Kidney epithelial cell (primary cell): ENCODE data around the gene TP53BP2. TPM values are rescaled to one million over a fixed set of nuclear protein-coding genes. Genes with fewer than 3 reads are reported as not detected.

Source experiments
- DNase-seq: peaks from one replicate; pipeline ENCODE4 v3.0.0-alpha.2; 2010; ENCODE audit warnings: low read depth
- H3K27me3 ChIP-seq: 2 replicates; pipeline ENCODE4 v1.6.0; 2011; ENCODE audit warnings: low read length; ENCODE audit not compliant: control insufficient read depth, insufficient read depth
- H3K36me3 ChIP-seq: 2 replicates; pipeline ENCODE4 v1.5.1; 2011; ENCODE audit warnings: low read length; ENCODE audit not compliant: control insufficient read depth, insufficient read depth
- H3K4me3 ChIP-seq: 2 replicates; pipeline ENCODE4 v1.5.1; 2011; ENCODE audit warnings: low read depth, mild to moderate bottlenecking, control low read depth, low read length
- total RNA-seq: library from RNA; depleted of rRNA; stranded (reverse); fragments of >200 nt; gene quantifications from 2 replicates; pipeline ENCODE4 v1.2.3, GENCODE V29; 2015
- TF ChIP-seq, protein P1 (sequence below): IDR thresholded peaks from 2 replicates; pipeline ENCODE4 v1.5.1; 2011; ENCODE audit warnings: mild to moderate bottlenecking, moderate library complexity, low read length, control low read depth, inconsistent platforms; ENCODE audit not compliant: insufficient read depth, poor library complexity, severe bottlenecking

Gene TP53BP2
- total RNA-seq, 1 donor from 2014 or later = 97.1 TPM

GRCh38 chr1:223828162-223828848 is 17.4 kb downstream of the TP53BP2 start:
- TF ChIP-seq, protein P1, sequence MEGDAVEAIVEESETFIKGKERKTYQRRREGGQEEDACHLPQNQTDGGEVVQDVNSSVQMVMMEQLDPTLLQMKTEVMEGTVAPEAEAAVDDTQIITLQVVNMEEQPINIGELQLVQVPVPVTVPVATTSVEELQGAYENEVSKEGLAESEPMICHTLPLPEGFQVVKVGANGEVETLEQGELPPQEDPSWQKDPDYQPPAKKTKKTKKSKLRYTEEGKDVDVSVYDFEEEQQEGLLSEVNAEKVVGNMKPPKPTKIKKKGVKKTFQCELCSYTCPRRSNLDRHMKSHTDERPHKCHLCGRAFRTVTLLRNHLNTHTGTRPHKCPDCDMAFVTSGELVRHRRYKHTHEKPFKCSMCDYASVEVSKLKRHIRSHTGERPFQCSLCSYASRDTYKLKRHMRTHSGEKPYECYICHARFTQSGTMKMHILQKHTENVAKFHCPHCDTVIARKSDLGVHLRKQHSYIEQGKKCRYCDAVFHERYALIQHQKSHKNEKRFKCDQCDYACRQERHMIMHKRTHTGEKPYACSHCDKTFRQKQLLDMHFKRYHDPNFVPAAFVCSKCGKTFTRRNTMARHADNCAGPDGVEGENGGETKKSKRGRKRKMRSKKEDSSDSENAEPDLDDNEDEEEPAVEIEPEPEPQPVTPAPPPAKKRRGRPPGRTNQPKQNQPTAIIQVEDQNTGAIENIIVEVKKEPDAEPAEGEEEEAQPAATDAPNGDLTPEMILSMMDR = no peak

DNA sequence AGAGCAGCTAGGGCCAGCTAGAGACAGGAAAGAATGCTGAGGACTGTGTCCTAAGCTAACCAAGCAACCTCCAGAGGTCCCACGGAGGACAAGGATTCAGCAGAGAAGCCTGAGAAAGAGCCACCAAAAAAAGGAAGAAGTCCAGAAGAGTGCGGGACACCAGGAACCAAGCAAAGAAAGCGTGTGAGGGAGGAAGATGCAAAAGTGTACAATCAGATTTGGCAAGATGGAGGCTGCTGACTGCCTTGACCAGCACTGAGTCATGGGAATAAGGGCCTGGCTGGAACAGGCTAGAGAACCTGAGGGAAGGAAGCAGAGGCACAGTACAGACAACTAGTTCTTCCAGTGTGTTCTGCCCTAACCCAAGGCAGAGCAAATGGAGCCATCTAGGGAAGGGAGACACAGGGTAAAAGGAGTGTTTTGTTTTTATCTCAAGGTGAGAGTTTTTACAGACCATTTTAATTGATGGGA is 18.5 kb downstream of the TP53BP2 start:
- no peaks in the 10 kb centered on the region for H3K36me3 ChIP-seq
- TF ChIP-seq, protein P1 = no peak
- DNase-seq = no peak
- no peak overlapping the region for H3K4me3 ChIP-seq
- H3K27me3 ChIP-seq = no peaks in the 10 kb centered on the region

More at GRCh38 chr1:223828162-223828848, 17.4 kb downstream of the TP53BP2 start:
- H3K27me3 ChIP-seq = no peaks in the 10 kb centered on the region
- no peaks in the 10 kb centered on the region for H3K36me3 ChIP-seq
- H3K4me3 ChIP-seq = no peak overlapping the region
- DNase-seq = no peak

DNA sequence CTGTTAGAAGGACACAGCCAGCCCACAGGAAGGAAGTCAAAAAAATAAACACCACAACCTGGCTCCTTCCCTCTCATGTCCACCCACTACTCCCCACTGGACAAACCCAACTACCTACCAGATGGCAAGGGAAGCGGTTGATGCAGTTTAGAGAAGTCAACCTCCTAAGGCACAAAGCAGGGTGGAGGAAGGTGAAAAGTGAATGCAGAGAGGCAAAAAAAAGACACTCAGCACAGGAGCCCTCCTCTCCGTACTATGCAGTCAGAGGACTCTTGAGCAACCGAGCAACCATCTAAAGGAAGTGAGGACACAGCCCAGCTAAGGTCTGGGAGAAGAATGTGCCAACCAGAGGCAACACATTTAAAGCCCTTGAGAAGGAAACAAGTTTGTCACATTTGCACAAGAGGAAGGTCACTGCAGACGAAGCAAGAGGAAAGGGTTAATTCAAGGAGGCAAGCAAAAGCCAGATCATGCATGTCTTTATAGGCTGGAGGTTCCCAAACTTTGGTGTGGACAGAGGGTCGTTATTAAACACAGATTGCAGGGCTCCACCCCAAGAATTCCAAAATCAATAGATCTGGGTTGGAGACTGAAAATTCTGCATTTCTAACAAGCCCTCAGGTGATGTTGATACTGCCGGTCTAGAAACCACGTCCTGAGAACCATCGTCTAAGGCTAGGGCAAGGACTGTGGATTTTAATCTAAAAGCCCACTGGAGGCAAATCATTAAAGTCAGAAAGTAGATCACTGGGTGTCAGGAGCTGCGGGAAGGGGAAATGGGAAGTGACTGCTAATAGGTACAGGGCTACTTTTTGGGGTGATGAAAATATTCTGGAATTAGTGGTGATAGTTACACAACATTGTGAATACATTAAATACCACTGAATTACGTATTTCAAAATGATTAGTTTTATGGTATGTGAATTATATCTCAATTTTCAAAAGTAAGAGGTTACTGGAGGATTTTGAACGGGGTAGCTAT is 19.7 kb downstream of the TP53BP2 start:
- Histone ChIP-seq H3K4me3 (no peak overlapping the region), H3K27me3 (no peaks in the 10 kb centered on the region), H3K36me3 (no peaks in the 10 kb centered on the region)
- TF ChIP-seq, protein P1 = no peak
- DNase-seq = no peak

DNA sequence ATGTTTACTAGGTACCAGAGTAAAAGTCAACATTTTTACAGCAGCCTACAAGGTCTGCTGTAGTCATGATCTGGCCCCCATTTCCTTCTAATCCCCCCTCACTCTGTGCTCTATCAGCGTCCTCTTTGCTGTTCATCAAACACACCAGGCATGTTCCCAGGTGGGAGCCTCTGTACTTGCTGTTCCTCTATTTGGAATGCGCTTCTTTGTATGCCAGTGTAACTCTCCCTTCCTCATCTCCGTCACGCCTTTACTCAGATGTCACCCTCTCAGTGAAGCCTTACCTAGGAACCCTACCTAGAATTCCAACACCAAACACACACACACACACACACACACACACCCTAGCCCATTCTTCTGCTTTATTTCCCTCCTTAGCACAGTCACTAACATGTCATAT is 21.0 kb downstream of the TP53BP2 start:
- Histone ChIP-seq H3K27me3 (no peaks in the 10 kb centered on the region), H3K4me3 (no peak overlapping the region), H3K36me3 (no peaks in the 10 kb centered on the region)
- no peak for DNase-seq
- TF ChIP-seq, protein P1 = no peak

- DNase-seq = no peak
- Histone ChIP-seq H3K27me3 (no peaks in the 10 kb centered on the region), H3K36me3 (no peaks in the 10 kb centered on the region), H3K4me3 (no peak overlapping the region)
- TF ChIP-seq, protein P1 = no peak
These were observed 21.5 kb downstream of the TP53BP2 start for GRCh38 chr1:223824287-223824686.
